ENCODE results near the gene PCNX2. TPM values are rescaled to one million over a fixed set of nuclear protein-coding genes. Genes with fewer than 3 reads are reported as not detected.

Gene PCNX2
- total and polyA plus RNA-seq, 4 donors: 2.0 to 15.1 (median 6.4) TPM

DNA sequence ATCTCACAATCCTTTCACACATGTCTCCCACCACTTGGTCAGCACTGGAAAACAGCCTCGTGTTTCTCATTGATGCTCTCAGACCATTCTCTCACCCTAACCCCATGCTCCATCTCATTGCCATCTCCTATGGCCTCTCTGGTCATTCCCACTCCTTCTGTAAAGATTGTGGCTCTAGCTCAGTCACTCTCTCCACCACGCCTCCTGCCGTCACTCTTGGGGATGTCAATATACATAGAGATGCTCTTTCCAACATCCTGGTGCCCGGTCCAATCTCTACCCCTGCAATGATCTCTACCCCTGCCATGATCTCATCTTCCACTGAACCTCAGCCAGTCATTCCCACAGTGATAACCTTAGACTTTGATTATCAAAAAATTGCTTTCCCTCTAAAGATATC is 255.0 kb downstream of the PCNX2 start:
- DNase-seq (no peak), ATAC-seq (ENCODE audit: insufficient read depth, low FRiP score) (no peak)
- WGBS, 2 donors: 94 to 95% methylated on average over 4 of the region's 4 CpGs
- Histone ChIP-seq H3K36me3 (ENCODE audit: control insufficient read depth in 4 of 4, insufficient read depth in 4 of 4, low read length in 4 of 4) (no peaks in the 10 kb centered on the region), H3K4me3 (no peak overlapping the region), H3K9me3 (ENCODE audit: control insufficient read depth in 4 of 4, insufficient read depth in 3 of 4, low read length in 3 of 4) (no peaks in the 10 kb centered on the region), H3K27me3 (ENCODE audit: control insufficient read depth in 3 of 3, insufficient read depth in 3 of 3, low read length in 2 of 3) (no peaks in the 10 kb centered on the region), H3K4me1 (ENCODE audit: control insufficient read depth in 5 of 5, insufficient read depth in 5 of 5, low read length in 5 of 5) (peaks cover 0 to 4% (median 0%) of the 10 kb centered on the region in 5 donors), H3K9ac (ENCODE audit: insufficient read depth in 1 of 2, low read length in 2 of 2) (no peak overlapping the region), H3K27ac (ENCODE audit: low read depth in 1 of 2, low read length in 1 of 2) (no peak overlapping the region)
- TF ChIP-seq, protein P1, sequence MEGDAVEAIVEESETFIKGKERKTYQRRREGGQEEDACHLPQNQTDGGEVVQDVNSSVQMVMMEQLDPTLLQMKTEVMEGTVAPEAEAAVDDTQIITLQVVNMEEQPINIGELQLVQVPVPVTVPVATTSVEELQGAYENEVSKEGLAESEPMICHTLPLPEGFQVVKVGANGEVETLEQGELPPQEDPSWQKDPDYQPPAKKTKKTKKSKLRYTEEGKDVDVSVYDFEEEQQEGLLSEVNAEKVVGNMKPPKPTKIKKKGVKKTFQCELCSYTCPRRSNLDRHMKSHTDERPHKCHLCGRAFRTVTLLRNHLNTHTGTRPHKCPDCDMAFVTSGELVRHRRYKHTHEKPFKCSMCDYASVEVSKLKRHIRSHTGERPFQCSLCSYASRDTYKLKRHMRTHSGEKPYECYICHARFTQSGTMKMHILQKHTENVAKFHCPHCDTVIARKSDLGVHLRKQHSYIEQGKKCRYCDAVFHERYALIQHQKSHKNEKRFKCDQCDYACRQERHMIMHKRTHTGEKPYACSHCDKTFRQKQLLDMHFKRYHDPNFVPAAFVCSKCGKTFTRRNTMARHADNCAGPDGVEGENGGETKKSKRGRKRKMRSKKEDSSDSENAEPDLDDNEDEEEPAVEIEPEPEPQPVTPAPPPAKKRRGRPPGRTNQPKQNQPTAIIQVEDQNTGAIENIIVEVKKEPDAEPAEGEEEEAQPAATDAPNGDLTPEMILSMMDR (IDR thresholded peaks at IDR 0.05; ENCODE audit: control extremely low read depth, extremely low read depth): no peak

DNA sequence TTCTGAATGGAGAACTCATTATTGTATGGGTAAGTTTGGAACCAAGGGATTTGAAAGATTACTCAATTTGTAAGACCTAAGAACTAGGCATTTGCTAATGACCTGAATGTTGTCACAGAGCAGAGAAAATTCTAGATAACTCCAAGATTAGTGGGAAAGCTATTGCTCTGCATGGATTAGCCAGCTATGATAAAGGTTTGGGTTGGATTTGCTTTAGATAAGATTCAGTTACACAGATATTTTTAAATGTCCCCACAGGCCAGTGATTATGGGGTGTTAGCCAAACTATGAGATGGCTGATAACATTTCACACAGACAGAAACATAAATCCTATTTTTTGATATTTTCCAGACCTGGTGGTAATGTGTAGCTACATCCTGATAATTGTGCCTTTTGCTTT is 256.9 kb downstream of the PCNX2 start:
- Histone ChIP-seq H3K27me3 (ENCODE audit: control insufficient read depth in 3 of 3, insufficient read depth in 3 of 3, low read length in 2 of 3) (no peaks in the 10 kb centered on the region), H3K4me1 (ENCODE audit: control insufficient read depth in 5 of 5, insufficient read depth in 5 of 5, low read length in 5 of 5) (peaks cover 0 to 4% (median 0%) of the 10 kb centered on the region in 5 donors), H3K36me3 (ENCODE audit: control insufficient read depth in 4 of 4, insufficient read depth in 4 of 4, low read length in 4 of 4) (no peaks in the 10 kb centered on the region), H3K4me3 (no peak overlapping the region), H3K27ac (ENCODE audit: low read depth in 1 of 2, low read length in 1 of 2) (no peak overlapping the region), H3K9ac (ENCODE audit: insufficient read depth in 1 of 2, low read length in 2 of 2) (no peak overlapping the region), H3K9me3 (ENCODE audit: control insufficient read depth in 4 of 4, insufficient read depth in 3 of 4, low read length in 3 of 4) (no peaks in the 10 kb centered on the region)
- DNase-seq (no peak), ATAC-seq (ENCODE audit: insufficient read depth, low FRiP score) (no peak)
- TF ChIP-seq, protein P1 (IDR thresholded peaks at IDR 0.05; ENCODE audit: control extremely low read depth, extremely low read depth): no peak

DNA sequence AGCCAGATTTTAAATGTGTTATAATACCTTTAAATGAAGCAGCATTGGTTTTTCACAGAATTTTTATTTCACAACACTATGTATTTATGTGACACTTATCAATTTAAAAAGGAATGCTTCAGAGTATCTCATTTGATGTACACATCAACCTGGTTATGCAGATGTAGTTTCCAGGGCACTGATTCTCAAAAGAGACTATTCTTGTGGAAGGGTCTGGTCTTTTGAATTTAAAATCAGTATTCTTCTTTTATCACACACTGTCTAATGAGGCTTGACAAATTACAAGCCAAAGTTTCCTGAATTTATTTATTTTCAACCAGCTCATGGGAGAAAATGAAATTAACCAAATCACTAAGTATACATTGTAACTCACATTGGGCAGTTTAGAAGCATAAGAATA is 257.7 kb downstream of the PCNX2 start:
- DNase-seq (no peak), ATAC-seq (ENCODE audit: insufficient read depth, low FRiP score) (no peak)
- Histone ChIP-seq H3K9ac (ENCODE audit: insufficient read depth in 1 of 2, low read length in 2 of 2) (no peak overlapping the region), H3K4me1 (ENCODE audit: control insufficient read depth in 5 of 5, insufficient read depth in 5 of 5, low read length in 5 of 5) (peaks cover 0 to 4% (median 0%) of the 10 kb centered on the region in 5 donors), H3K9me3 (ENCODE audit: control insufficient read depth in 4 of 4, insufficient read depth in 3 of 4, low read length in 3 of 4) (no peaks in the 10 kb centered on the region), H3K36me3 (ENCODE audit: control insufficient read depth in 4 of 4, insufficient read depth in 4 of 4, low read length in 4 of 4) (no peaks in the 10 kb centered on the region), H3K27me3 (ENCODE audit: control insufficient read depth in 3 of 3, insufficient read depth in 3 of 3, low read length in 2 of 3) (no peaks in the 10 kb centered on the region), H3K27ac (ENCODE audit: low read depth in 1 of 2, low read length in 1 of 2) (no peak overlapping the region), H3K4me3 (no peak overlapping the region)
- TF ChIP-seq, protein P1 (IDR thresholded peaks at IDR 0.05; ENCODE audit: control extremely low read depth, extremely low read depth): no peak

DNA sequence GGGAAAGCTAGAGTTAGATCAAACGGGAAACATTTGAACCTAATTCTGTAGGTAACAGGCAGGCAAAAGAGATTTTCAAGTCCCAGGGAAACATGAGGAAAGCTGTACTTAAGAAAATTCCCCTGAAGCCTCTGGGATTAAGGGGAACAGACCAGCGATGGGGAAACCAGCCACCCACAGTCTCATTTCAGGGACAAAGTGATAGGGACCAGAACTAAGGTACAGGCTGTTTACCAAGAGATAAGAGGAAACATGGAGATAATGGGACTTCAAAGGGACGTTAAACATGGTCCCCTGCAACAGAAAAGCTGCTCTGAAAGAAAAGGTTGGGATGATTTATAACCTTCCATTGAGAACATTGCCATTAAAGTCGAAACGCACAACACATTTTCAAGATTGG is 260.7 kb downstream of the PCNX2 start:
- H3K9ac ChIP-seq (ENCODE audit: insufficient read depth in 1 of 2, low read length in 2 of 2): no peak overlapping the region
- TF ChIP-seq, protein P1 (IDR thresholded peaks at IDR 0.05; ENCODE audit: control extremely low read depth, extremely low read depth): no peak
- no peak overlapping the region for H3K4me3 ChIP-seq
- no peak for DNase-seq
- H3K4me1 ChIP-seq (ENCODE audit: control insufficient read depth in 5 of 5, insufficient read depth in 5 of 5, low read length in 5 of 5): peaks cover 0 to 8% (median 0%) of the 10 kb centered on the region in 5 donors
- H3K36me3 ChIP-seq (ENCODE audit: control insufficient read depth in 4 of 4, insufficient read depth in 4 of 4, low read length in 4 of 4): no peaks in the 10 kb centered on the region
- no peaks in the 10 kb centered on the region for H3K9me3 ChIP-seq (ENCODE audit: control insufficient read depth in 4 of 4, insufficient read depth in 3 of 4, low read length in 3 of 4)
- H3K27me3 ChIP-seq (ENCODE audit: control insufficient read depth in 3 of 3, insufficient read depth in 3 of 3, low read length in 2 of 3): no peaks in the 10 kb centered on the region
- 88 to 90% methylated on average over 5 of the region's 5 CpGs for WGBS, 2 donors
- H3K27ac ChIP-seq (ENCODE audit: low read depth in 1 of 2, low read length in 1 of 2): no peak overlapping the region
- no peak for ATAC-seq (ENCODE audit: insufficient read depth, low FRiP score)
